MCF 10A (cell line): ENCODE measurements around the gene RNU7-1. TPM values are rescaled to one million over a fixed set of nuclear protein-coding genes. Genes with fewer than 3 reads are reported as not detected.

Experiments
- BruUV-seq: library from RNA; stranded (reverse); fragments of 400-500 nt; replicated peaks from 2 replicates; lab custom pipeline; 2021; lab: Mats Ljungman, UMichigan
- CTCF ChIA-PET: fragments of 300-600 bp; sonication (Branson Sonifier 250); formaldehyde crosslinking; extraction: SDS; loops from one replicate; lab custom pipeline; 2021; ENCODE audit warnings: antibody characterized with exemption, inconsistent platforms; lab: Yijun Ruan, JAX
- POLR2A ChIA-PET: fragments of 300-600, 350-650 bp; sonication (Branson Sonifier 250); formaldehyde crosslinking; extraction: SDS; loops from one replicate; lab custom pipeline; 2020; ENCODE audit warnings: antibody characterized with exemption, inconsistent platforms; lab: Yijun Ruan, JAX
- DNase-seq: peaks from one replicate; pipeline ENCODE4 v3.0.0-alpha.2; 2018; ENCODE audit not compliant: unreplicated experiment
- H3K27ac Mint-ChIP-seq: one replicate; pipeline ENCODE4 v1.8.0; 2022; ENCODE audit warnings: mild to moderate bottlenecking, low read depth, mixed read lengths; ENCODE audit not compliant: unreplicated experiment
- H3K27me3 Mint-ChIP-seq: one replicate; pipeline ENCODE4 v1.8.0; 2022; ENCODE audit warnings: mixed read lengths; ENCODE audit not compliant: insufficient read depth, unreplicated experiment
- H3K36me3 Mint-ChIP-seq: one replicate; pipeline ENCODE4 v1.8.0; 2022; ENCODE audit warnings: mild to moderate bottlenecking, moderate library complexity, mixed read lengths; ENCODE audit not compliant: insufficient read depth, unreplicated experiment
- H3K4me1 Mint-ChIP-seq: one replicate; pipeline ENCODE4 v1.8.0; 2022; ENCODE audit warnings: mixed read lengths; ENCODE audit not compliant: insufficient read depth, unreplicated experiment
- H3K4me3 Mint-ChIP-seq: one replicate; pipeline ENCODE4 v1.8.0; 2022; ENCODE audit warnings: mild to moderate bottlenecking, moderate library complexity, mixed read lengths; ENCODE audit not compliant: unreplicated experiment
- H3K9me3 Mint-ChIP-seq: one replicate; pipeline ENCODE4 v1.8.0; 2022; ENCODE audit warnings: mixed read lengths; ENCODE audit not compliant: unreplicated experiment
- CTCF ChIP-seq: fragments of 200-600 bp; IDR thresholded peaks from one replicate; pipeline ENCODE4 v1.8.0; 2022; ENCODE audit warnings: antibody characterized with exemption, mild to moderate bottlenecking; ENCODE audit not compliant: unreplicated experiment
- intact Hi-C: fragments of 100-400 bp; cut with micrococcal nuclease; formaldehyde crosslinking; loops from 2 replicates; pipeline ENCODE4 v1.14.1; 2022
- total RNA-seq: library from RNA; stranded (reverse); gene quantifications from 2 replicates; pipeline ENCODE4 v1.2.3, GENCODE V29; 2022

The RNU7-1 gene
- total RNA-seq, 1 experiment from 2014 or later: not detected

GRCh38 chr12:6963791-6964413 is 20.3 kb downstream of the RNU7-1 start:
- peaks cover 61% of the 10 kb centered on the region for H3K36me3 Mint-ChIP-seq
- H3K27ac Mint-ChIP-seq: peak overlapping the region; percentile 94
- ChIA-PET CTCF (interaction anchor here (0.6 to 6.4 kb wide), 26 partner anchors 9 to 426 kb away, joined by 3 to 160 read pairs (median 4); partner anchors contain the start of genes C12orf57, C1RL, LPCAT3 and MLF2), POLR2A (interaction anchor here (0.6 to 7.0 kb wide), 23 partner anchors 9 to 275 kb away, joined by 3 to 495 read pairs (median 6); partner anchors contain the start of genes ATN1, C12orf57, C1RL and C1S)
- H3K4me1 Mint-ChIP-seq: peaks cover 57% of the 10 kb centered on the region
- DNase-seq: peak; percentile 25
- BruUV-seq: no TSS peak
- no peak for TF ChIP-seq CTCF
- H3K27me3 Mint-ChIP-seq: no peaks in the 10 kb centered on the region
- intact Hi-C loops: loop anchor here (2.0 to 5.0 kb wide), 2 partner anchors 79 to 143 kb away; partner anchors contain the start of gene C1RL
- H3K9me3 Mint-ChIP-seq: no peaks in the 10 kb centered on the region
- peak overlapping the region; percentile 87 for H3K4me3 Mint-ChIP-seq

- no peak for DNase-seq
- peaks cover 62% of the 10 kb centered on the region for H3K36me3 Mint-ChIP-seq
- TF ChIP-seq CTCF: no peak
- peak overlapping the region; percentile 94 for H3K27ac Mint-ChIP-seq
- intact Hi-C loops: loop anchor here (1.0 to 5.0 kb wide), 4 partner anchors 20 to 143 kb away; partner anchors contain the start of genes C12orf57 and C1RL
- H3K9me3 Mint-ChIP-seq: no peaks in the 10 kb centered on the region
- ChIA-PET POLR2A (interaction anchor here (0.6 to 7.0 kb wide), 23 partner anchors 10 to 275 kb away, joined by 3 to 495 read pairs (median 6); partner anchors contain the start of genes ATN1, C12orf57, C1RL and C1S), CTCF (interaction anchor here (0.6 to 6.4 kb wide), 33 partner anchors 9 to 230 kb away, joined by 3 to 160 read pairs (median 3); partner anchors contain the start of genes C12orf57, C1RL, LPCAT3 and MLF2)
- H3K4me1 Mint-ChIP-seq: peaks cover 63% of the 10 kb centered on the region
- H3K4me3 Mint-ChIP-seq: peak overlapping the region; percentile 87
- BruUV-seq: no TSS peak
- H3K27me3 Mint-ChIP-seq: no peaks in the 10 kb centered on the region
These were observed 21.0 kb downstream of the RNU7-1 start for GRCh38 chr12:6964605-6965025.

GRCh38 chr12:6965026-6965661 is 21.5 kb downstream of the RNU7-1 start:
- peaks cover 63% of the 10 kb centered on the region for H3K4me1 Mint-ChIP-seq
- peak; percentile 92 for DNase-seq
- no TSS peak for BruUV-seq
- H3K4me3 Mint-ChIP-seq: peak overlapping the region; percentile 87
- peaks cover 62% of the 10 kb centered on the region for H3K36me3 Mint-ChIP-seq
- peak; percentile 82 for TF ChIP-seq CTCF
- intact Hi-C loops: loop anchor here (1.0 to 2.0 kb wide), 3 partner anchors 21 to 78 kb away; partner anchors contain the start of gene C12orf57
- POLR2A ChIA-PET: interaction anchor here (0.6 to 7.0 kb wide), 16 partner anchors 10 to 276 kb away, joined by 3 to 495 read pairs (median 6); partner anchors contain the start of genes ATN1, C12orf57, C1RL and LPCAT3
- CTCF ChIA-PET: interaction anchor here (0.6 to 6.4 kb wide), 29 partner anchors 8 to 230 kb away, joined by 3 to 160 read pairs (median 3); partner anchors contain the start of genes C12orf57, C1RL, LPCAT3 and MLF2
- H3K9me3 Mint-ChIP-seq: no peaks in the 10 kb centered on the region
- H3K27me3 Mint-ChIP-seq: no peaks in the 10 kb centered on the region
- H3K27ac Mint-ChIP-seq: peak overlapping the region; percentile 94
